Stimulated activated CD8-positive, alpha-beta memory T cell treated with anti-CD3 and anti-CD28 coated beads, Interleukin-7, amount 100 ng/mL, for 24 hours (primary cell): ENCODE data around the gene GPC3.
"Not testable (repeated sequence)": the region's sequence is repeated elsewhere in the genome, so short reads cannot be mapped to it uniquely, and the experiment has no call there.

Experiments used
- DNase-seq: peaks from one replicate; pipeline ENCODE4 v3.0.0-alpha.2; 2020; ENCODE audit warnings: low read depth

The GPC3 gene

DNA sequence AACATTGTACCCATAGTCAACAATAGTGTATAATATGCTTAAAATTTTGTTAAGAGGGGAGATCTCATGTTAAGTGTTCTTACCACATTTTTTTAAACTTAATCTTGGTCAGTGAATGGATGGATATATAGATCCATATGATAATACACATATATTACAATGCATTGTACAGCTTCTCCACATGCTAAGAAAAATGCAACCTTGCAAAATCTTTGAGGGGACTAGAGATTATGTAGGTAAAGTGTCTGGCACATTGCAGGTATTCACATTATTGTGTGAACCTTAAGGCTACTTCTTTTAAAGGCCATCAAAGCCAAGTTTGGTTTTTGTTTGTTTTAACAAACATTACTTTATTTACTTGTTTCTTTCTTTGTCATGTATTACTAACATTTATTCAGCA lies 10.4 kb upstream of the GPC3 start:
- no peak for DNase-seq

DNA sequence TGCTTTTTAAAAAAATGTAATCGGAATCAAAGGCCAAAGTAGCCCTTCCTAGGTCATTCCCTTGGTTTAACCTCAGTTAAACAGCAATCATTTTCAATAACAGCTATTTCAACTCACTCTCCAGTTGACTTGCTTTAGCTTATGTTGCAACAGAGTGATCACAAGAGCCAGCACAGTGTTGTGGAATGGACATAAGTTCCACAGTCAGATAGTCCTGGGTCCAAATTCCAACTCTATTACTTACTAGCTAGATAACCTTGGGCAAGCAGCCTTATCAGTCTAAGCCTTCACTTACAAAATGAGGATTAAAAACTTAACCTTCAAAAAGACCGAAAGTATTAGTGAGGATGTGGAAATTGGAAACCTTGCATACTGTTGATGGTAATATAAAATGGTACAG lies 9.2 kb upstream of the GPC3 start:
- no peak for DNase-seq

- DNase-seq: no peak
Measured at GRCh38 chrX:133992882-133993281, 7.5 kb upstream of the GPC3 start.

DNA sequence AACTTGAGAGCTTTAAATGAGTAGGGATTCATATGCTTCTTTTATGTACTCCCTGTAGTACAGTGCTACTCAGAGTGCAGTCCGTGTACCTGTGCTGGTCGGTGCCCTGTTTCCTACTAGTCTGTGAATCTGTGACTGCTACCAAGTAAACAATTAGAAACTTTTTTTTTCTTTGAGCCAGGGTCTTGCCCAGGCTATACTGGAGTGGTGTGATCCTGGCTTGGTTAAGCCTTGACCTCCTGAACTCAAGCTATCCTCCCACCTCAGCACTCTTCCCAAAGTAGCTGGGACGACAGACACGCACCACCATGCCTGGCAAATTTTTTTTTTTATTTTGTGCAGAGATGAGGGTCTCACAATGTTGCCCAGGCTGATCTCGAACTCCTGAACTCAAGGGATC lies 6.4 kb upstream of the GPC3 start:
- DNase-seq: no peak

- not testable (repeated sequence) for DNase-seq
Measured at GRCh38 chrX:133991057-133991456, 5.7 kb upstream of the GPC3 start.

- no peak for DNase-seq
Measured at GRCh38 chrX:133989993-133990392, 4.6 kb upstream of the GPC3 start.

GRCh38 chrX:133989490-133989889 lies 4.1 kb upstream of the GPC3 start:
- no peak for DNase-seq

GRCh38 chrX:133988010-133988409 lies 2.6 kb upstream of the GPC3 start:
- DNase-seq: no peak

- no peak for DNase-seq
Measured at GRCh38 chrX:133987188-133987587, 1.8 kb upstream of the GPC3 start.

GRCh38 chrX:133985967-133986683 lies 731 bp upstream of the GPC3 start:
- DNase-seq: no peak

GRCh38 chrX:133984857-133985163 lies 584 bp downstream of the GPC3 start:
- DNase-seq: no peak

GRCh38 chrX:133983974-133984845 lies 1.2 kb downstream of the GPC3 start:
- DNase-seq: no peak

DNA sequence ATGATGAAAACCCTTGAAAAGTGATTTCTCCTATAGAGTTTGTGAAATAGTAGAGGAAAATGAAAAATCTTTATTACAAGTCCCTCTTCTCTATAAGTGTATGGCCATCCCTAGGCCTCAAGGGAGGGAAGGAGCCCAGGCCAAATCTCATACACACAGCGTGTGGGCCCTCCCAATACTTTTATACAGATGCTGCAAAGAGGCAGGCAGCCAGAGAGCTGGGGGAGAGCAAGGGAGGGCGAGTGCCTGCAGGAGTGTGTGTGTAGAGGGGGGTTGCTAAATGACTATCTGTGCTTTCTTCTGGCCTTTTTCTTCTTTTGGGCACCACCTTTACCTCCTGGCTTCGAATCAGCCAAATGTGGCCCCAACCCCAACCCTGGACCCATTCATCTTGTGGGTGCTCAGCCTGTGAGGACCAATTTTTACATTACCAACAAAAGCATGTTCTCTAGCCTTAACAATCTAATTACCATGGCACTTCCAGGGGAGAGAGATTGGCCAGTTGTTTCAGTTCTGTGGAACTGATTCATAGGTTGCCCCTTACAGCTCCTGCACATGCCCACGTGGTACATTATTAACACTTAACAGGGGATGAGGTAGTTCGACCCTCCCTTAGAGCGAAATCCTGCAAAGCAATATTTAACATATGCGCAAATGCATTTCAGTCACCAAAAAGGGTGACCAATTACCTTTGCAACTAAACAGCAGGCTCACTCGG lies 2.0 kb downstream of the GPC3 start:
- no peak for DNase-seq

GRCh38 chrX:133981924-133982323 lies 3.5 kb downstream of the GPC3 start:
- DNase-seq: no peak

GRCh38 chrX:133980832-133981588 lies 4.4 kb downstream of the GPC3 start:
- DNase-seq: no peak

DNA sequence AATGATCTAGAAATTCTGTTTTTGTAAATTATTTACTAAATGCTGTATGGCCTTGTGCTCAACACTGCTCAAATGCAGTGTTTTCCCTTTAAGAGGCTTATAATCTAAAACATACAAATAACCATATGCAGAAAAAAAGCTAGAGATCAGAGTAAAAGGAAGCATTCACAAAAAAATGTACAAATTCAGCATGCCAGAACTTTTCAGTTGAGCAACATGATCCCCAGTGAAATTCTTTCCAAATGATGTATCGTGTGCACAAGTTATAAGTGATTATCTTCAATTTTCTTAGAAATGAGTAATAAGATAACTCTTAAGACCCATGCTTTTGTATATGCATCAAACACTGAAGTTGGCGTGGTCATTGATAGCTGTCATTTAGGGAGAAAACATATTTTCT lies 5.0 kb downstream of the GPC3 start:
- no peak for DNase-seq

GRCh38 chrX:133979641-133980230 lies 5.7 kb downstream of the GPC3 start:
- DNase-seq: no peak

GRCh38 chrX:133973704-133974103 lies 11.7 kb downstream of the GPC3 start:
- no peak for DNase-seq

- DNase-seq: no peak
Measured at GRCh38 chrX:133972916-133973315, 12.5 kb downstream of the GPC3 start.

GRCh38 chrX:133971586-133971985 lies 13.8 kb downstream of the GPC3 start:
- DNase-seq: no peak

DNA sequence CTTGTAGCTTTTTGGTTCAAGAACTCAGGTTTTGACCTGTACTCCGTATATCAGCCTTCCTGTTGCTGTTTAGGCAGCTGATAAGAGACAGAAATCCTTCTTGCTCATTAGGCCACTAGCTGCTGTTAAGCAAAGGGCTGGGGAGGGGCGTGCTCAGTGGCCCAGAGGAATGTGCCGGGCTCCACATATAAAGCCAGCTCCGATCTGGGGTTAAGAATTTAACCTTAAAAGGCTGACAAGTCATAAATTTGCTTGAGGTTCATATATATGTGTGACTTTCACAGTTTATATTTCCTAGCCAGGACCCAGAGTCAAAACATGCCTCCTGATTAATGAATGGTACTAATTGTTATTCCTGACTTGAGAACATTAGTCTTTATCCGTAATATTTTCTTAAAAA lies 15.3 kb downstream of the GPC3 start:
- DNase-seq: no peak

GRCh38 chrX:133969191-133969590 lies 16.2 kb downstream of the GPC3 start:
- no peak for DNase-seq
